OCI-LY7 (cell line): ENCODE data around the gene GGTA1.

Experiments used
- EZH2phosphoT487 ChIP-seq: fragments of 200-600 bp; sonication (generic); IDR thresholded peaks from 2 replicates; pipeline ENCODE4 v1.6.1; 2018; ENCODE audit warnings: low read depth, borderline replicate concordance, mild to moderate bottlenecking, mixed run types, antibody characterized with exemption, low read length, moderate library complexity, mixed read lengths
- TF ChIP-seq, protein P1 (sequence below): fragments of 200-600 bp; sonication (generic); conservative IDR thresholded peaks from 2 replicates; pipeline ENCODE4 v1.5.1; 2014; ENCODE audit warnings: mild to moderate bottlenecking, antibody characterized with exemption, low read length, moderate library complexity, mixed read lengths

DNA sequence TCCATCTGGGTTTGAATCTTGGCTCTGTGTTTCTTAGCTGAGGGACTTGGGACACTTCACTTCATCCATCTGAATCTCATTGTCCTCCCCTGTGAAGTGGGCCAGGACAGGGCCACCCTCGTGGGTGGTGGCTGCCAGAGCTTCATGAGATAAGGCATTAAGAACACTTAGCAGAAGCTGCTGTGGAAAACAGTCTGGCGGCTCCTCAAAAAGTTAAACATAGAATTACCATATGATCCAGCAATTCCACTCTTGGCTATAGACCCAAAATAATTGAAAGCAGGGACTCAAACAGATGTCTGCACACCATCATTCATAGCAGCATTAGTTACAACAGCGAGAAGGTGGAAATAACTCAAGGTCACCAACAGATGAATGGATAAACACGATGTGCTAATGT is 42.4 kb upstream of the GGTA1 start:
- TF ChIP-seq, protein P1, sequence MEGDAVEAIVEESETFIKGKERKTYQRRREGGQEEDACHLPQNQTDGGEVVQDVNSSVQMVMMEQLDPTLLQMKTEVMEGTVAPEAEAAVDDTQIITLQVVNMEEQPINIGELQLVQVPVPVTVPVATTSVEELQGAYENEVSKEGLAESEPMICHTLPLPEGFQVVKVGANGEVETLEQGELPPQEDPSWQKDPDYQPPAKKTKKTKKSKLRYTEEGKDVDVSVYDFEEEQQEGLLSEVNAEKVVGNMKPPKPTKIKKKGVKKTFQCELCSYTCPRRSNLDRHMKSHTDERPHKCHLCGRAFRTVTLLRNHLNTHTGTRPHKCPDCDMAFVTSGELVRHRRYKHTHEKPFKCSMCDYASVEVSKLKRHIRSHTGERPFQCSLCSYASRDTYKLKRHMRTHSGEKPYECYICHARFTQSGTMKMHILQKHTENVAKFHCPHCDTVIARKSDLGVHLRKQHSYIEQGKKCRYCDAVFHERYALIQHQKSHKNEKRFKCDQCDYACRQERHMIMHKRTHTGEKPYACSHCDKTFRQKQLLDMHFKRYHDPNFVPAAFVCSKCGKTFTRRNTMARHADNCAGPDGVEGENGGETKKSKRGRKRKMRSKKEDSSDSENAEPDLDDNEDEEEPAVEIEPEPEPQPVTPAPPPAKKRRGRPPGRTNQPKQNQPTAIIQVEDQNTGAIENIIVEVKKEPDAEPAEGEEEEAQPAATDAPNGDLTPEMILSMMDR: no peak
- no peak for TF ChIP-seq EZH2phosphoT487
